Stimulated activated CD8-positive, alpha-beta memory T cell treated with anti-CD3 and anti-CD28 coated beads, Interleukin-4, amount 100 ng/mL, for 4 hours (primary cell): ENCODE data around the gene POU2F3.
A peak's percentile ranks its signal among the peaks of the same experiment; 100 is the strongest.

Experiments
- DNase-seq, 2 donors: peaks; one replicate each; pipeline ENCODE4 v3.0.0-alpha.2; 2020; ENCODE audit warnings: low read depth in 2 of 2, low spot score in 1 of 2

Gene POU2F3

DNA sequence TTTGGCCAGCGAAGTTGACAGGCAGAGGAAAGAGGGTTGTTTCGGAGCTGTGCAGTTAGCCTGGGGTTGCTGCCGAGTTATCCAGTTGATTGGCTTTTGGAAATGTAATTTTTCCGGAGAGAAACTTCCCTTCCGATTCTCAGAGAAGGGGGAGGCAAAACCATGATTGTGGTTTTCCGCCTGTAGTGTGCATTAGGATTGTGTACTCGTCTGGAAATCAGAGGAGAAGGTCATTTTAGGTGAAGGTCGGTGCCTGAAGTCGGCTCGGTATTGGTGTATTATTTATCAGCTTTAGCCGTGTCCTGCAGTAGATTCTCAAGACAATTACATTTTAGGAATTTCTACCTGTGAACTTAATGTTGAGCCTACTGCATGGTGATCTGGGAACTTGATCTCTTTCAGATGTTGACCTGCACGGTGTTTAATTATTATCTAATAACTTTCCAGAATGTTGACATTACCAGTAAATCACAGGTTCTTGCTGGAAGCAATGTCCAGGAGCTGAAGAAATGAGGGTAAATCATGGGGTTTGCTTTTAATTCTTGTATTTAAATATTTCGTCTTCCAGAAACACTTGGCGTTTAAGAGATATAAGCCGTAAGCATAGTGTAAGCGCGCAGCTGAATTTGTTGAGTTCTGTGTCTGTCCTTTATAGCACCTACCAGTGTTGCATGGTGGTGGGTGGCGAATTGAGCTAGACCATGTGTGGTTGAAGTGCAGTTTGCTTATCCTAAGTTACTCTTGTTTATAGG, 97.6 kb downstream of the POU2F3 start:
- DNase-seq = no peak

DNA sequence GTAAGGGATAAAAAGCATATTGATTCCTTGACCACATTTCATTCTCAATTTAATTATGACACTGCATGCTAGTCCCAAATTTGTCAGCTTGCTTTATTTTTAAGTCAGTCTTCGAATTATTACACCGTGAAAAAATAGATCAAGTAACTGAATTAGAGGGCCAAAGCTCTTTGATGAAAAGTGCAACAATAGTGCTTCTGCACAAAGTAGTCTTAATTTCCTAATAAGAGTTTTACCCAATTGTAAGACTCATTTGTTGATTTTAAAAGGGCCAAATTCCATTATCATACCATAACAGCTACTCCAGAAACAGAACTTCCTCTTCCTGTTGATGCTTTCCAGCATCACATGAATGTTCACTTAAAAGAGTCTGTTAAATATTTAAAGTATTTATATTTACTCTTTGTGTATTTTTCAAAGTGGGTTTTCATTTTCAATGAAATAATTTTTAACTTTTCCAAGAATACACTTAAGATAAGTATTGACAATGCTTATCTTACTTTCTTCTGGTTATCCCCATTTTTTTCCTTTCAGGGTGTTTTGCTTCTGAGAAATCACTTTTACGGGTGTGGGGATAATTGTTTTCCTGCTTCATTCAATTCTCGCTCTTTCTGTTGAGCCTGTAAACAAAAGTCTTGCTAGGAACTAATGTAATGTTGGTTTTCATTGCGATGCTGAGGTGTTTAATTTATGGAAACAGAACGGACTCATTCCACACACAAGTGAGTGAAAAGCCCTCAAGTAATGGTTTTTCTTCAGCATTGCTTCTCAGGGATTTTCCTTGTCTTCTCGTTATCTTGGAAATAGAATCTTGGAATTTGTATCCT, 98.4 kb downstream of the POU2F3 start:
- no peak for DNase-seq

DNA sequence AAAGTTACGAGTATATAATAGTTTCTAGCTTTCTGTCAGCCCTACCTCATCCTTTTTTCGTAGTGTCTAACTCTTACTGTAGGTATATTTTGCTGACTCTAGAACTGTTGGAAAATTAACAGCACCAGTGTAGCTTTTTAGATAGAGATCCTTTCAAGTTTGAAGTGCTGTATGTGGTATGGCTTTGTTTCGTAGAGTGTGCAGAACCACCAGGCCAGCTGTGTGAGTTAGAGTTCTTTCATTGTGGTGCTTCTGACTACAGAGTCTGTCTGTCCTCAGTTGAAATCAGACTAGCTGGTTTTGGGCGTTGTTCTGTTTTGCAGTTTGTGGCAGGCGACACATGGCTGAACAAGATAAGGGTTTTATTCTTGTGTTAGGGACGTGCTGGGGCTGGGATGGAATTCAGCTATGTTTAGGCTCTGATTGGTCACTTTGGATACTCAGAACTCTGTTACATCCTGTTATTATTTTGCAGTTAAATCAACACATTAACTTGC, 99.5 kb downstream of the POU2F3 start:
- DNase-seq = no peak

- no peak for DNase-seq
These were observed 100.6 kb downstream of the POU2F3 start for GRCh38 chr11:120340529-120340928.

DNA sequence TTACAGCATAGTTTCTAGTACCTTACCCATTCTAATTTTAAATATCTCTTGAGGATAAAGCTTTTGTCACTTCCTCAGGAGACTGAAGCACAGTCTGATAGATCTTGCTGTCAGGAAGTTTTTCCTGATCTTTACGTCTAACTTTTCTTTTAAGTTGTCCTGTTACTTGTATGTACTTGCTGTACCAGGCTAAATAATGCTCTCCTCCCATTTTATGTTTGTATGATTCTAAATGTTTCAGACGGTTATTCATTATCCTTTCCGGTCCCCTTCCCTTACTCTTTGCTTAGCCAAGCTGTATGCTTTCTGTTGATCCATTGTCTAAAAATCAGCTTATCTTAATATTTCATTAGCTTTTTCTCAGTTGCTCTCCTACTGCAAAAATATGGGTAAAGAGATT, 102.3 kb downstream of the POU2F3 start:
- no peak for DNase-seq

DNA sequence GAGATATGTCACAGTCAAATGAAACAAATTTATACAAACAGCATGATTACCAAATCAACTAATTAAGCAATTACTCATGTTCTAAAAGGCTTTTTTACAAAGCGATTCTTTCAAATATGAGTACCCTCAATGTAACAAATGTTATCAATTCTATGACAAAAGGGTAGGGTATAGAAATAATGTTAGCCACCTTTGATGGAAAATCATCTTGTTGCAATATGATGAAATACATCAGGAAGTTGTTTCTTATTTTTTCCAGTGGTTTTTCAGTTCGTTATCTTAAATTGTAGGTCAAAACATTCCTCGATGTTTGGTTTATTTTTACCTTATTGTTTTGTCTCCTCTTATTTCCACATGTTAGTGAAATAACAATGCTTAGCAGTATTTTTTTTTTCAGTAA, 102.7 kb downstream of the POU2F3 start:
- DNase-seq = no peak

GRCh38 chr11:120343429-120343828, 103.5 kb downstream of the POU2F3 start:
- no peak for DNase-seq

DNA sequence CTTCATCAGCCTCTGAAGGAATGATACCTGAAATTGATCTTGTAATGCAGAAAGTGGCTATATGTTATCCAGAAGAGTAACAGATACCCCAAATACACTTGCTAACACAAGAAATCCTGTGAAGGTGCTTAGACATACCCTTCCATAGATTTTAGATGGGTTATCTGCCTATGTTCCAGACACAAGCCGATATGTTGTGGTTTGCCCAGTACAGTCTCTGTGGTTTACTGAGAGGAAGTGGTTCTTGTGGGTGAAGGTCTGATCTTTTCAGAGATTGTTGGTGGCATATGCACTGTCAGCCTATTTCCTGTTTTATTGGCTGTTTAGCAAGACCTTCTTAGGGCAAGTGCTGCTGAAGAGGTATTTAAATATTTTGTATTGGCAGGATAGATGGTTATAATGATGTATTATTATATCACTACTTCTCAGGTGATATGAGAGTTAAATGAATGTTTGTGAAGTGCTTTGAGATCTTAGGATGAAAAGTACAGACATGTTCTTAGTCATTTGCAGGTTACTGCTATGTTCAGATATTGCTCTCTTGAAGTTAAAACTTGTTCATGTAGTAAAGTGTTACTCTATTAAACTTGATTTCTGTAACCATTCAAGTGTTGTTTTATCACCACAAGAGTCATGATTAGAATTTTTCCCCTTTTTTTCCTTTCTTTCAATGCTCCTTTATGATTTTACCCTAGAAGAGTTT, 104.5 kb downstream of the POU2F3 start:
- peak in 1 of 2 donors; percentile 15 for DNase-seq

DNA sequence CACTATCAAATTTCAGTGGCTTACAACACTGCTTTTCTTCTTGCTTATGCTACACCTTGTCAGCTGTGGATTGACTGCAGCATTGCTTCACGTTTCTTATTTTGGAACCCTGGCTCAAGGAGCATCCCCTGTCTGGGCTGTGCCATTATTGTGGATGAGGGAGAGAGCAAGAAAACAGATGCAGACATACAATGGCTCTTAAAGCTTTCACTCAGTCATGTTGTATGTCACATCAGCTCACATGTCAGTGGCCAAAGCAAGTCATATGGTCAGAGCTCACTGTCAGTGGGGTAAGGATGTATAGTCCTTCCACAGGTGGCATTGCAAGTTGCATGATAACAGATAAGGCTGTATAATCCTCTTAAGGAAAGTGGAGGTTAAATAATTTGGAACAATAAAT, 106.3 kb downstream of the POU2F3 start:
- no peak for DNase-seq

DNA sequence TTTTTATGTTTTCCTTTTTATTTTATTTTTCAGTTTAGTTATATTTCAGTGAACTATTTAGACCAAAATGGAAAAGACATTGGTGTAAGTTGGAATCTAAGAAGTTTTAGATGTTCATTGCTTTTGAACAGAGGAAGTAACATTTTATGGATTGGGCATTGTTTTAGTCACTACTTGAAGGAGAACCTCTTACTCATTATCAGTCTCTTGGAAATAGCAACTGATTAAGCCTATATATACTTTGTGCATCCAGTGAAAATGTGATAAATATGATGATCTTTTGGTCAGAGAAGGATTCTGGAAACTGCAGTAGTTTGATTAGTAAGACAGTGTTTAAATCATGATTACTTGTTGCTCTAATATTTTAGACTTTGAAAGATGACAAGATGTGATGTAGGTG, 110.7 kb downstream of the POU2F3 start:
- no peak for DNase-seq

- no peak for DNase-seq
These were observed 112.5 kb downstream of the POU2F3 start for GRCh38 chr11:120352405-120352804.

DNA sequence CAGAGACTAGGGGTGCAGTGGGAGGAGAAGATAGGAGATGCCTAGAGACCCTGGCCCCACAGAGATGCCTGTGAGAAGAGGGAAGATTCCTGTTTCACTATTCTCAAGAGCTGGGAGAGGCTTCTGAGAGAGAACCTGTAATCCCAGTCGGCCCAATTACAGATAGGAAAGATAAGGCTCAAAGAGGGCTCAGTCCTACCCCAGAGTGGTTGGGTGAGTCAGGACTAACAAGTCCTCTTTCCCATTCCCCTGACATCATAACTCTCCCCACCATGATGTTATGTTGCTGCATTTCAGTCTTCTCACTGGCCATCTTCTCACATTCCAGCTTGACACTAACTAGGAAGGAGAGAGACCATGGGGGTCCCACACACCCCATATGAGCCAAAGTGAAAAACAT, 114.1 kb downstream of the POU2F3 start:
- DNase-seq = no peak

GRCh38 chr11:120354779-120355178, 114.8 kb downstream of the POU2F3 start:
- no peak for DNase-seq

DNA sequence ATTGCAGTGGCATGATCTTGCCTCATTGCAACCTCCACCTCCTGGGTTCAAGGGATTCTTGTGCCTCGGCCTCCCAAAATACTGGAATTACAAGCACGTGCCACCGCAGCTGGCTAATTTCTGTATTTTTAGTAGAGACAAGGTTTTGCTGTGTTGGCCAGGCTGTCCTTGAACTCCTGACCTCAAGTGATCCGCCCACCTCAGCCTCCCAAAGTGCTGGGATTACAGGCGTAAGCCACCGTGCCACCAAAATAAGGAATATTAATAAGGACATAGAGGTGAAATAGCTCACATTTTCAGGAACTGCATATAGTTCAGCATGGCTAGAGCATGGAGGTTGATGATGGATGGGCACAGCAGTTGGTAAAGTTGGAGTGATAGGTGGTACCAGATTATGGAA, 117.7 kb downstream of the POU2F3 start:
- no peak for DNase-seq

- DNase-seq = no peak
These were observed 118.8 kb downstream of the POU2F3 start for GRCh38 chr11:120358729-120359128.

DNA sequence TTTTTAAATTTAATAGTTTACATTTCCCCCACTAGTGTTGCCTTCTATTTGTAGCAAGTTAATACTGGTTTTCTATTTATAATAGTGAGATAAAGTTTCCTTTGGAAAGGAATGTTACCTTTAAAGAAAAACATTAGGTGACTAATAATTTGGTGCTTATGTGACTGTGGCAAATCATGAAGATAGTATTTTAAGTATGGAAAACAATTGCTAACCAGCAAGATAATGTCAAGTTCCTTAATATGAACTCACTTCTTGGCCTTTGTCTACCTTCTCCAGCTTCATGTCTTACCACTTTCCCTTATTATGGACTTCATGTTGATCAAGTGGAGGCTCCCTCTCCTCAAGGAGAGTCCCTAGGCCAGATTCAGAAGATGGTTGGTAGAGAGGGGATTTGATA, 123.5 kb downstream of the POU2F3 start:
- no peak for DNase-seq

GRCh38 chr11:120365512-120365911, 125.6 kb downstream of the POU2F3 start:
- DNase-seq = no peak
